ENCODE data around the gene SH3RF3.

DNA sequence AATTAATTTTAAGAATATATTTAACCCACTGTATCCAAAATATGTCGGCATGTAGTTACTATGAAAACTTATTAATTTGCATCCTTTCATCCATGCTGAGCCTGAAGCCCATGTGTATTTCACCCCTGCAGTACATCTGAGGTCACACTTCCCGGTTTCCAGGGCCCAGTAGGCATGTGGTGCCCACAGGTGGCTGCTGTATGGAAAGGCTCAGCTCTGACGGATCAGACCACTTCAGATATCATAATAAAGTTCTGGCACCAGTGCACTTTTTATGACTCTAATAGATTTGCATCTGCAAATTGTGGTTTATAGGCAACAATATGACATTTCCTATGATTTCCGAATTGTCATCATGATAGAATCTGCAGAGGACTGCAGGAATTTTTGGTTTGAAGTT is 22.5 kb downstream of the SH3RF3 start:
- TF ChIP-seq, protein P1, sequence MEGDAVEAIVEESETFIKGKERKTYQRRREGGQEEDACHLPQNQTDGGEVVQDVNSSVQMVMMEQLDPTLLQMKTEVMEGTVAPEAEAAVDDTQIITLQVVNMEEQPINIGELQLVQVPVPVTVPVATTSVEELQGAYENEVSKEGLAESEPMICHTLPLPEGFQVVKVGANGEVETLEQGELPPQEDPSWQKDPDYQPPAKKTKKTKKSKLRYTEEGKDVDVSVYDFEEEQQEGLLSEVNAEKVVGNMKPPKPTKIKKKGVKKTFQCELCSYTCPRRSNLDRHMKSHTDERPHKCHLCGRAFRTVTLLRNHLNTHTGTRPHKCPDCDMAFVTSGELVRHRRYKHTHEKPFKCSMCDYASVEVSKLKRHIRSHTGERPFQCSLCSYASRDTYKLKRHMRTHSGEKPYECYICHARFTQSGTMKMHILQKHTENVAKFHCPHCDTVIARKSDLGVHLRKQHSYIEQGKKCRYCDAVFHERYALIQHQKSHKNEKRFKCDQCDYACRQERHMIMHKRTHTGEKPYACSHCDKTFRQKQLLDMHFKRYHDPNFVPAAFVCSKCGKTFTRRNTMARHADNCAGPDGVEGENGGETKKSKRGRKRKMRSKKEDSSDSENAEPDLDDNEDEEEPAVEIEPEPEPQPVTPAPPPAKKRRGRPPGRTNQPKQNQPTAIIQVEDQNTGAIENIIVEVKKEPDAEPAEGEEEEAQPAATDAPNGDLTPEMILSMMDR (IDR thresholded peaks at IDR 0.05): no peak
- TF ChIP-seq POLR2A (IDR thresholded peaks at IDR 0.05): no peak

Measured in vagina (tissue), 2 donors.